ENCODE measurements around the gene NVL.

NVL gene

GRCh38 chr1:224183591-224184312 lies 146.2 kb downstream of the NVL start (continued):
- TF ChIP-seq ZNF549 (tag by site-specific recombination; IDR thresholded peaks at IDR 0.05), result no peak
- TF ChIP-seq ZNF658 (tag by site-specific recombination; IDR thresholded peaks at IDR 0.05), result no peak
- peak; percentile 71 for TF ChIP-seq KLF17 (tag by site-specific recombination; IDR thresholded peaks at IDR 0.05)
- TF ChIP-seq ZNF600 (tag by site-specific recombination; IDR thresholded peaks at IDR 0.05), result no peak; the same call in none of the 2 replicates
- TF ChIP-seq ZBTB8A (tag by site-specific recombination; IDR thresholded peaks at IDR 0.05), result peak; percentile 99
- peak; percentile 96 for TF ChIP-seq ZNF341 (tag by site-specific recombination; IDR thresholded peaks at IDR 0.05; ENCODE audit: low read depth)
- TF ChIP-seq ZNF548 (tag by site-specific recombination; IDR thresholded peaks at IDR 0.05), result no peak
- no peak for TF ChIP-seq ATF2 (tag by site-specific recombination; IDR thresholded peaks at IDR 0.05; ENCODE audit: low read depth)
- no peak for TF ChIP-seq ZNF514 (tag by site-specific recombination; IDR thresholded peaks at IDR 0.05)
- no peak for TF ChIP-seq ZNF473 (tag by site-specific recombination; IDR thresholded peaks at IDR 0.05)
- TF ChIP-seq ZNF121 (tag by site-specific recombination; IDR thresholded peaks at IDR 0.05), result peak; percentile 68
- TF ChIP-seq ZSCAN30 (tag by site-specific recombination; IDR thresholded peaks at IDR 0.05), result peak; percentile 51; the same call in 1 of the 2 replicates
- TF ChIP-seq HOXC10 (CRISPR knock-in tag; IDR thresholded peaks at IDR 0.05), result peak; percentile 16; the same call in 1 of the 2 replicates
- no peak for TF ChIP-seq ZNF16 (tag by site-specific recombination; IDR thresholded peaks at IDR 0.05; ENCODE audit: low read depth)
- TF ChIP-seq ZBTB1 (tag by site-specific recombination; IDR thresholded peaks at IDR 0.05), result no peak
- peak; percentile 88; the same call in 1 of the 2 replicates for TF ChIP-seq ZEB2 (tag by site-specific recombination; IDR thresholded peaks at IDR 0.05)
- peak; percentile 70 for TF ChIP-seq EGR2 (tag by site-specific recombination; IDR thresholded peaks at IDR 0.05; ENCODE audit: low read depth)
- TF ChIP-seq TCF7L2 (IDR thresholded peaks at IDR 0.05; ENCODE audit: borderline replicate concordance, low read depth, low read length), result 0 out of 2 replicates have a peak, but pooled peaks have one; percentile 40
- no peak for TF ChIP-seq ZNF529 (tag by site-specific recombination; IDR thresholded peaks at IDR 0.05; ENCODE audit: insufficient replicate concordance)
- no peak for TF ChIP-seq ZNF701 (tag by site-specific recombination; IDR thresholded peaks at IDR 0.05)
- TF ChIP-seq ZNF580 (tag by site-specific recombination; IDR thresholded peaks at IDR 0.05), result no peak
- no peak; the same call in 1 of the 2 replicates for TF ChIP-seq GLI2 (tag by site-specific recombination; IDR thresholded peaks at IDR 0.05; ENCODE audit: borderline replicate concordance, low read depth)
- no peak for TF ChIP-seq ZNF510 (tag by site-specific recombination; IDR thresholded peaks at IDR 0.05; ENCODE audit: insufficient replicate concordance)
- TF ChIP-seq CTCF (tag by site-specific recombination; IDR thresholded peaks at IDR 0.05), result peak; percentile 94
- TF ChIP-seq ZFP41 (tag by site-specific recombination; IDR thresholded peaks at IDR 0.05; ENCODE audit: borderline replicate concordance), result no peak
- TF ChIP-seq ZNF114 (tag by site-specific recombination; IDR thresholded peaks at IDR 0.05), result no peak
- no peak for TF ChIP-seq ZNF248 (tag by site-specific recombination; IDR thresholded peaks at IDR 0.05)
- TF ChIP-seq ZNF837 (tag by site-specific recombination; IDR thresholded peaks at IDR 0.05), result no peak
- TF ChIP-seq INSM2 (tag by site-specific recombination; IDR thresholded peaks at IDR 0.05), result no peak
- TF ChIP-seq ZFHX2 (tag by site-specific recombination; conservative IDR thresholded peaks at IDR 0.05), result peak; percentile 78
- peak; percentile 9; the same call in 1 of the 2 replicates for TF ChIP-seq MEIS1 (CRISPR knock-in tag; IDR thresholded peaks at IDR 0.05; ENCODE audit: borderline replicate concordance)
- TF ChIP-seq ZNF416 (tag by site-specific recombination; IDR thresholded peaks at IDR 0.05), result no peak
- no peak for TF ChIP-seq ZNF791 (tag by site-specific recombination; IDR thresholded peaks at IDR 0.05)
- TF ChIP-seq ZNF501 (tag by site-specific recombination; IDR thresholded peaks at IDR 0.05), result peak; percentile 94
- peak; percentile 24; the same call in 1 of the 2 replicates for TF ChIP-seq FEZF1 (tag by site-specific recombination; IDR thresholded peaks at IDR 0.05)

All from HEK293 (cell line).